NCI-H69 (cell line): Measurements from ENCODE around the gene TMEM150B.

Experiments used
- DNase-seq: peaks from one replicate; lab custom pipeline; 2025; lab: John Stamatoyannopoulos, UW

TMEM150B gene

GRCh38 chr19:55276720-55277430, 48.3 kb downstream of the TMEM150B start:
- no peak for DNase-seq

GRCh38 chr19:55275851-55276719, 49.1 kb downstream of the TMEM150B start:
- no peak for DNase-seq

- no peak for DNase-seq
These were observed 51.0 kb downstream of the TMEM150B start for GRCh38 chr19:55273978-55274707.

GRCh38 chr19:55272142-55272541, 53.0 kb downstream of the TMEM150B start:
- DNase-seq: no peak

GRCh38 chr19:55270172-55270942, 54.8 kb downstream of the TMEM150B start:
- no peak for DNase-seq

GRCh38 chr19:55269299-55269698, 55.8 kb downstream of the TMEM150B start:
- no peak for DNase-seq

- no peak for DNase-seq
These were observed 58.3 kb downstream of the TMEM150B start for GRCh38 chr19:55266840-55267239.

GRCh38 chr19:55266404-55266803, 58.7 kb downstream of the TMEM150B start:
- DNase-seq: no peak

GRCh38 chr19:55265723-55266386, 59.3 kb downstream of the TMEM150B start:
- no peak for DNase-seq

GRCh38 chr19:55265173-55265572, 60.0 kb downstream of the TMEM150B start:
- DNase-seq: no peak

GRCh38 chr19:55264531-55264930, 60.6 kb downstream of the TMEM150B start:
- no peak for DNase-seq
